ENCODE data around the gene DPH3. TPM values are rescaled to one million over a fixed set of nuclear protein-coding genes. Genes with fewer than 3 reads are reported as not detected.

The DPH3 gene
- total RNA-seq, 1 experiment from 2014 or later = 16.8 TPM

GRCh38 chr3:16255726-16256125 lies 9.0 kb downstream of the DPH3 start:
- Mint-ChIP-seq H3K4me3 (ENCODE audit: low read depth, unreplicated experiment) (no peak overlapping the region), H3K27me3 (ENCODE audit: unreplicated experiment) (no peaks in the 10 kb centered on the region), H3K4me1 (ENCODE audit: low read depth, unreplicated experiment) (peaks cover 11% of the 10 kb centered on the region), H3K27ac (ENCODE audit: unreplicated experiment) (no peak overlapping the region), H3K36me3 (ENCODE audit: insufficient read depth, unreplicated experiment) (no peaks in the 10 kb centered on the region), H3K9me3 (ENCODE audit: low read depth, unreplicated experiment) (no peaks in the 10 kb centered on the region)
- TF ChIP-seq, protein P1, sequence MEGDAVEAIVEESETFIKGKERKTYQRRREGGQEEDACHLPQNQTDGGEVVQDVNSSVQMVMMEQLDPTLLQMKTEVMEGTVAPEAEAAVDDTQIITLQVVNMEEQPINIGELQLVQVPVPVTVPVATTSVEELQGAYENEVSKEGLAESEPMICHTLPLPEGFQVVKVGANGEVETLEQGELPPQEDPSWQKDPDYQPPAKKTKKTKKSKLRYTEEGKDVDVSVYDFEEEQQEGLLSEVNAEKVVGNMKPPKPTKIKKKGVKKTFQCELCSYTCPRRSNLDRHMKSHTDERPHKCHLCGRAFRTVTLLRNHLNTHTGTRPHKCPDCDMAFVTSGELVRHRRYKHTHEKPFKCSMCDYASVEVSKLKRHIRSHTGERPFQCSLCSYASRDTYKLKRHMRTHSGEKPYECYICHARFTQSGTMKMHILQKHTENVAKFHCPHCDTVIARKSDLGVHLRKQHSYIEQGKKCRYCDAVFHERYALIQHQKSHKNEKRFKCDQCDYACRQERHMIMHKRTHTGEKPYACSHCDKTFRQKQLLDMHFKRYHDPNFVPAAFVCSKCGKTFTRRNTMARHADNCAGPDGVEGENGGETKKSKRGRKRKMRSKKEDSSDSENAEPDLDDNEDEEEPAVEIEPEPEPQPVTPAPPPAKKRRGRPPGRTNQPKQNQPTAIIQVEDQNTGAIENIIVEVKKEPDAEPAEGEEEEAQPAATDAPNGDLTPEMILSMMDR (IDR thresholded peaks at IDR 0.05; ENCODE audit: unreplicated experiment) = no peak
- BruUV-seq (replicated peaks) = no TSS peak
- CTCF ChIA-PET = no interaction called here
- DNase-seq = no peak
- intact Hi-C loops (cut with micrococcal nuclease; ENCODE audit: unreplicated experiment) = no loop called here

DNA sequence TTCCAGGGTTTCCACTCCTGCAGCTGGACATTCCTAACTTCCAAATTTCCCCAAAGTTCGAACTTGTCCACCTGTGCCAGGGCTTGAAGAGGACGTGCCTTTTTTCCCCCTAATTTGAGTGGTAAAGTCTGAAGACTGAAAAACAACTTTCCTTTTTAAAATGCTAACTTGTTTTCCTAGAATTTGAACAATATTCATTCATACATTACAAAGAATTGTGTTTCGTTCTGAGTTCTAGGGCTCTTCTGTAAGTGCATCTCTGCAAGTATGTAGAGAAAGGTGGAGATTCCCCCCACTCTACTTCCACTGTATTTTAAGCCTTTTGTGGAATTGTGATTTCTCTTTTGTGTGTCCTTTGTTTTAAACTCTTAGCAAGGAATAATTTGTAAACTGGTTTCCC lies 9.4 kb downstream of the DPH3 start:
- peaks cover 11% of the 10 kb centered on the region for H3K4me1 Mint-ChIP-seq (ENCODE audit: low read depth, unreplicated experiment)
- DNase-seq = no peak
- no TSS peak for BruUV-seq (replicated peaks)
- intact Hi-C loops (cut with micrococcal nuclease; ENCODE audit: unreplicated experiment) = no loop called here
- H3K36me3 Mint-ChIP-seq (ENCODE audit: insufficient read depth, unreplicated experiment) = no peaks in the 10 kb centered on the region
- no peaks in the 10 kb centered on the region for H3K27me3 Mint-ChIP-seq (ENCODE audit: unreplicated experiment)
- CTCF ChIA-PET = no interaction called here
- H3K27ac Mint-ChIP-seq (ENCODE audit: unreplicated experiment) = no peak overlapping the region
- TF ChIP-seq, protein P1 (IDR thresholded peaks at IDR 0.05; ENCODE audit: unreplicated experiment) = no peak
- H3K4me3 Mint-ChIP-seq (ENCODE audit: low read depth, unreplicated experiment) = no peak overlapping the region
- H3K9me3 Mint-ChIP-seq (ENCODE audit: low read depth, unreplicated experiment) = no peaks in the 10 kb centered on the region

- Mint-ChIP-seq H3K4me1 (ENCODE audit: low read depth, unreplicated experiment) (peaks cover 11% of the 10 kb centered on the region), H3K36me3 (ENCODE audit: insufficient read depth, unreplicated experiment) (no peaks in the 10 kb centered on the region), H3K9me3 (ENCODE audit: low read depth, unreplicated experiment) (no peaks in the 10 kb centered on the region), H3K27me3 (ENCODE audit: unreplicated experiment) (no peaks in the 10 kb centered on the region), H3K4me3 (ENCODE audit: low read depth, unreplicated experiment) (no peak overlapping the region), H3K27ac (ENCODE audit: unreplicated experiment) (no peak overlapping the region)
- intact Hi-C loops (cut with micrococcal nuclease; ENCODE audit: unreplicated experiment) = no loop called here
- DNase-seq = no peak
- BruUV-seq (replicated peaks) = no TSS peak
- CTCF ChIA-PET = no interaction called here
- TF ChIP-seq, protein P1 (IDR thresholded peaks at IDR 0.05; ENCODE audit: unreplicated experiment) = no peak
Observed at GRCh38 chr3:16254916-16255315, 9.8 kb downstream of the DPH3 start.

GRCh38 chr3:16253601-16254000 lies 11.1 kb downstream of the DPH3 start:
- TF ChIP-seq, protein P1 (IDR thresholded peaks at IDR 0.05; ENCODE audit: unreplicated experiment) = no peak
- CTCF ChIA-PET = no interaction called here
- BruUV-seq (replicated peaks) = no TSS peak

More at GRCh38 chr3:16253601-16254000, 11.1 kb downstream of the DPH3 start:
- intact Hi-C loops (cut with micrococcal nuclease; ENCODE audit: unreplicated experiment) = no loop called here
- Mint-ChIP-seq H3K36me3 (ENCODE audit: insufficient read depth, unreplicated experiment) (no peaks in the 10 kb centered on the region), H3K4me1 (ENCODE audit: low read depth, unreplicated experiment) (peaks cover 11% of the 10 kb centered on the region), H3K27me3 (ENCODE audit: unreplicated experiment) (peaks cover 2% of the 10 kb centered on the region), H3K4me3 (ENCODE audit: low read depth, unreplicated experiment) (no peak overlapping the region), H3K27ac (ENCODE audit: unreplicated experiment) (no peak overlapping the region), H3K9me3 (ENCODE audit: low read depth, unreplicated experiment) (no peaks in the 10 kb centered on the region)
- no peak for DNase-seq
